ENCODE results near the gene SRCIN1. TPM values are rescaled to one million over a fixed set of nuclear protein-coding genes. Genes with fewer than 3 reads are reported as not detected.
"Not testable (repeated sequence)": the region's sequence is repeated elsewhere in the genome, so short reads cannot be mapped to it uniquely, and the experiment has no call there.

SRCIN1 gene
- total RNA-seq, 1 donor from 2014 or later: 6.6 TPM

DNA sequence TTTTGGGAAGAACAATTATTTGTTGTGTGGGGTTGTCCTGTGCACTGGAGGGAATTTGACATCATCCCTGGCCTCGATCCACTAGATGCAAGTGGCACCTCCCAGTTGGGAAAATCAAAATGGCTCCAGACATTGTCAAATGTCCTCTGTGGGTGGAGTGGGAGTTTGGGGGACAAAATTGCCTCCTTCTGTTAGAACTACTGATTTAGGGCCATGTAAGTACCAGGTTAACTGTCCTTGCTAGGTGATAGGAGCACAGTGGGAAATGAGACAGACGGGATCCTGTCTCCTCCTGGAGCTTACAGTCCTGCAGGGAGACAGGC, 120.6 kb downstream of the SRCIN1 start:
- intact Hi-C loops (cut with DNase I): no loop called here
- ATAC-seq (no peak), DNase-seq (no peak)
- no peaks in the 10 kb centered on the region for H3K4me1 ChIP-seq
- H3K27ac ChIP-seq: peak overlapping the region; percentile 7
- no peak overlapping the region for H3K4me3 ChIP-seq
- peak; percentile 5 for TF ChIP-seq CTCF (IDR thresholded peaks at IDR 0.05)
- H3K9me3 ChIP-seq: no peaks in the 10 kb centered on the region
- H3K27me3 ChIP-seq (ENCODE audit: low read depth): no peaks in the 10 kb centered on the region
- peaks cover 42% of the 10 kb centered on the region for H3K36me3 ChIP-seq

DNA sequence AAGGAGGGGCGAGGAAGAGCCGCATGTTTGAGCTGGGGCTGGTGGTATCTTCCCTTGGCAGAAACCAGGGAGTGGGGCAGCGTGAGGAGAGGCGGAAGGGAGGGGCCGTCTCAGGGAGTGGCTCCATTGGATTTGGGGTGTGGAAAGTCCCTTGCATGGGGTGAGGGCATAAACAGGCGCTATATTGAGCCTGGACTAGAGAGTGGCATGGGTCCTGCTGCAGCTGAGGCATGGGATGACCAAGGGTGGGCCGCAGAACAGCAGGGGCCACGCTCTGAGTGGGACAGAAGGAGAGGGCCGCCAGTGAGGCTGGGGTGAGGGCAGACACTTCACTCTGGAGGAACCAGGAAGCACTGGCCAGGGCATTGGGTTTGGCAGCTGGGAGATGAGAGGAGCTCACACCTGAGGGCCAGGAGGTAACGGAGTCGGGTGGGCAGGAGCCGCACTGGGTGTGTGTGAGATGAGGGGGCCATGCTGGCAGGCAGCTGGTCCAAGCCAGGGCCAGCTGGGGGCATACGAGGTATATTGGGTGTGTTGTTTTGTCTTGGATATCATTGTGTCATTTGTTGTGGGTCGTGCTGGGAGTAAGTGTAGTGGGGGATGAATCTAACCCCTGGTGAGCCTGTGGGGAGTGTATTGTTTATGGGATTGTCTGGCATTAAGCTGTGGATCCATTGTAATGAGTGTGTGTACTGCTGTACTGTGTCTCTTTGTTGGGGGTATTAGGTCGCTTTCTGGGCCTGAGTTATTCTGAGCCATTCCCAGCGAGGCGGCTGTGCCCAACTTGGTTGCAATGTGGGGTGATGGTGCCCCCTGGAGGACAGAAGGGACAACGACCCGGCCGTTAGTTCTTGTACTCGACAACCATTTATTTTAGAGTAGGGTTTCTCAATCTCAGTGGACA, 121.3 kb downstream of the SRCIN1 start:
- peaks cover 37% of the 10 kb centered on the region for H3K36me3 ChIP-seq

DNA sequence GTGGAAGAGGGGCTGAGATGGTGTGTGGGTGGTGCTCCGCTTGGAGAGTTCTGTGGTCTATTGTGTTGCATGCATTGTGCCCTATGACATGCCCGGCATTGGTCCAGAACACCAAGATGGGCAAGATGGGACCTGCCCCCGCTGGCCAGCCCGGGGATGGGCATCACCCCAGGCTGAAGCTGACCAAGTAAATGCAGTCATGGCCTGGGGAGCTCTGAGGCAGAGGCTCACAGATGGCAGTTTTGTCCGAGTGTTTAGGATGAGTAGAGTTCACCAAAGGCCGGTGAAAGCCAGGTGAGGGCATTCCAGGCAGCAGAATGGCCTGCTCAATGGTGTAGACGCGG, 123.1 kb downstream of the SRCIN1 start:
- not testable (repeated sequence) for H3K4me3 ChIP-seq; H3K9me3 ChIP-seq; H3K27me3 ChIP-seq (ENCODE audit: low read depth); H3K4me1 ChIP-seq; DNase-seq; H3K27ac ChIP-seq
- peak in 1 of 2 donors; percentile 27 for ATAC-seq
- peaks cover 38% of the 10 kb centered on the region for H3K36me3 ChIP-seq
- intact Hi-C loops (cut with DNase I): loop anchor here (5.0 kb wide), 1 partner anchor 40 kb away; no protein-coding TSS in a partner anchor

More for the DNA sequence above, 121.3 kb downstream of the SRCIN1 start:
- intact Hi-C loops (cut with DNase I): loop anchor here (5.0 kb wide), 1 partner anchor 42 kb away; no protein-coding TSS in a partner anchor
- not testable (repeated sequence) for H3K27ac ChIP-seq; H3K4me3 ChIP-seq; H3K4me1 ChIP-seq; H3K27me3 ChIP-seq (ENCODE audit: low read depth); H3K9me3 ChIP-seq
- DNase-seq (peak; percentile 70), ATAC-seq (peak; percentile 93 to 94)
- peak; percentile 71 for TF ChIP-seq CTCF (IDR thresholded peaks at IDR 0.05)

DNA sequence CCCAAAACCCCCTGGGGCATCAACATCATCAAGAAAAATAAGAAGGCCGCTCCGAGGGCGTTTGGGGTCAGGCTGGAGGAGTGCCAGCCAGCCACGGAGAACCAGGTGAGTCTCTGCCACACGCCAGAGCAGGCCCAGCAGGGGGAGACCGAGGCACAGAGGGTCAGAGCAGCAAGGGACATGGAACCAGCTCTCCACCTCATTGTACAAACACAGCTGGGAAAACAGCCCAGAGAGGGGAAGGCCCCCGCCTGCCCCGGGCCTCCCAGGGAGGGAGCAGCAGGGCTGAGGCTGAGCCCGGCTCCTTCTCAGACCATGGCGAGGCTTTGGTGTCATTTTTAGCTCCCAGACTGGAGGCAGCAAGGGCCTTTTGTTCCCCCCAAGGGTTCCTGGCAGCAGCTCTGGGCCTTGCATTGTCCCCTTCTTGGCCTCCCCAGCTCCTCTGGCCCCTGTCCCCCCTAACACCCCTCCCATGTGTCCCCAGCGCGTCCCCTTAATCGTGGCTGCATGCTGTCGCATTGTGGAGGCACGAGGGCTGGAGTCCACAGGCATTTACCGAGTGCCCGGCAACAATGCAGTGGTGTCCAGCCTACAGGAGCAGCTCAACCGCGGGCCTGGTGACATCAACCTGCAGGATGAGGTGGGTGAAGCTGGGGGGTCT, 123.6 kb downstream of the SRCIN1 start:
- H3K4me3 ChIP-seq; ATAC-seq; H3K9me3 ChIP-seq; DNase-seq; H3K4me1 ChIP-seq; H3K27me3 ChIP-seq (ENCODE audit: low read depth); H3K27ac ChIP-seq: not testable (repeated sequence)
- intact Hi-C loops (cut with DNase I): loop anchor here (5.0 kb wide), 1 partner anchor 40 kb away; no protein-coding TSS in a partner anchor
- peaks cover 34% of the 10 kb centered on the region for H3K36me3 ChIP-seq

Other genes with a start within 250 kb of the SRCIN1 start
- 48.4 TPM for gene ARHGAP23, start 177.5 kb downstream of the SRCIN1 start, total RNA-seq
- gene EPOP, start 69.0 kb upstream of the SRCIN1 start, total RNA-seq: 1.0 TPM
- gene MLLT6, start 99.3 kb upstream of the SRCIN1 start, total RNA-seq: 135 TPM
- gene CISD3, start 124.4 kb upstream of the SRCIN1 start, total RNA-seq: 31.3 TPM
- gene PCGF2, start 142.4 kb upstream of the SRCIN1 start, total RNA-seq: 53.5 TPM
- 128 TPM for gene PSMB3, start 146.8 kb upstream of the SRCIN1 start, total RNA-seq
- 44.8 TPM for gene PIP4K2B, start 193.6 kb upstream of the SRCIN1 start, total RNA-seq
- gene CWC25, start 219.4 kb upstream of the SRCIN1 start, total RNA-seq: 22.3 TPM
- 1,156 TPM for gene RPL23, start 247.8 kb upstream of the SRCIN1 start, total RNA-seq